HG03108 (cell line): Measurements from ENCODE around the gene AZGP1.
"Not testable (repeated sequence)": the region's sequence is repeated elsewhere in the genome, so short reads cannot be mapped to it uniquely, and the experiment has no call there.

Experiments used
- ATAC-seq: cut with Tn5 transposase; IDR thresholded peaks from one replicate; pipeline ENCODE4 v1.9.1; 2021; ENCODE audit warnings: moderate library complexity; ENCODE audit not compliant: unreplicated experiment

AZGP1 gene

GRCh38 chr7:99953649-99954048 is 22.2 kb downstream of the AZGP1 start:
- ATAC-seq: no peak

DNA sequence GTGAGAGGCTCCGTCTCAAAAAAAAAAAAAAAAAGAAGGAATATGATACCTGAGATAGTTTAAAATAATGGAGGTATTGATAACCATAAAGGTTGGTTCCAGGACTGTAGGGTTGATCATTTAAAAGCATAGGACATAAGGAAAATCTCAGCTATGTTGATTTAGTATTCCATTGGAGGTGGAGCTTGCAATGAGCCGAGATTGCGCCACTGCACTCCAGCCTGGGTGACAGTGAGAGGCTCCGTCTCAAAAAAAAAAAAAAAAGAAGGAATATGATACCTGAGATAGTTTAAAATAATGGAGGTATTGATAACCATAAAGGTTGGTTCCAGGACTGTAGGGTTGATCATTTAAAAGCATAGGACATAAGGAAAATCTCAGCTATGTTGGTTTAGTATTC is 23.2 kb downstream of the AZGP1 start:
- not testable (repeated sequence) for ATAC-seq

- not testable (repeated sequence) for ATAC-seq
Observed at GRCh38 chr7:99950819-99951218, 25.0 kb downstream of the AZGP1 start.

DNA sequence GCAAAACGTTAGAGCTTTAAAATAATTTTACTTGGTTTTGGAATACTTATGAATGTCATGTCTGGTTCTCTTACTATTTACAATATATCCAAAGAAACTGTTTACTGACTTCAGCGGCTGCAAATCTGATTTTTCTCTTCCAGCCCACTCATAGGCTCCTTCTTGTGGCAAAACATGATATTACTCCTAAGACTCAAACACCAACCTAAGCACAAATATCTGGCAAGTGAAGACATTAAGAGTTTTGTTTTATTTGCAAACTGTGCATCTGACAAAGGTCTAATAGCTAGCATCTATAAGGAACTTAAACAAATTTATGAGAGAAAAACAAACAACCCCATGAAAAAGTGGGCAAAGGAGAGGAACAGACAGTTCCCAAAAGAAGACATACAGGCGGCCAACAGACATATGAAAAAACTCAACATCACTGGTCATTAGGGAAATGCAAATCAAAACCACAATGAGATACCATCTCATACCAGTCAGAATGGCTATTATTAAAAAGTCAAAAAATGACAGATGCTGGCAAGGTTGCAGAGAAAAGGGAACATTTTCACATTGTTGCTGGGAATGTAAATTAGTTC is 26.1 kb downstream of the AZGP1 start:
- ATAC-seq: no peak

GRCh38 chr7:99947608-99948007 is 28.2 kb downstream of the AZGP1 start:
- no peak for ATAC-seq

DNA sequence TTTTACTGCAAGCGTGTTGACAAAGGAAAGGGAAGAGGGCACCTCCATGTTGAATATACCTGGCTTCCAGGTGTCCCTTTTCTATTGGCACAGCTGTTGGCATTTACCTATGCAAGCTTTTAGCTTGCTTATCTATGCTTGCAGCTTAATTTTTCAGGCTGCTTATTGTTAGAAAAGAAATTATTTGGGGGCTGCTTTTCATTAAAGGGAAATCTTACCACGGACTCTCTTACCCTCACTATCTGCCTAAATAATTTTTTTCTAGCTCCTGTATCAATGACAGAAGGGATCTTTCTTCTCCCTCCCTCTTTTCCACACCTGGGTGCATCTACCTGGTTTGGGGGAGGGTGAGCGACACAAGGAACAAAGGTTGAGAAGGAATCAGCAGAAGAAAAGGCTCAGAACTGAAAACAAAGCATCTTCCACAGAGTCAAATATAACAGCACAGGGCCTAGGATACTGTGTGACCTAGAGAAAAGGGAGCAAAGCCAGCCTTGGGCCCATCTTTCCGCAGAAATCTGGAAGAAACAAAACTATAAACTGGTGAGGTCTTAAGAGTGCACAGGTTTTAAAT is 31.2 kb downstream of the AZGP1 start:
- ATAC-seq: no peak

DNA sequence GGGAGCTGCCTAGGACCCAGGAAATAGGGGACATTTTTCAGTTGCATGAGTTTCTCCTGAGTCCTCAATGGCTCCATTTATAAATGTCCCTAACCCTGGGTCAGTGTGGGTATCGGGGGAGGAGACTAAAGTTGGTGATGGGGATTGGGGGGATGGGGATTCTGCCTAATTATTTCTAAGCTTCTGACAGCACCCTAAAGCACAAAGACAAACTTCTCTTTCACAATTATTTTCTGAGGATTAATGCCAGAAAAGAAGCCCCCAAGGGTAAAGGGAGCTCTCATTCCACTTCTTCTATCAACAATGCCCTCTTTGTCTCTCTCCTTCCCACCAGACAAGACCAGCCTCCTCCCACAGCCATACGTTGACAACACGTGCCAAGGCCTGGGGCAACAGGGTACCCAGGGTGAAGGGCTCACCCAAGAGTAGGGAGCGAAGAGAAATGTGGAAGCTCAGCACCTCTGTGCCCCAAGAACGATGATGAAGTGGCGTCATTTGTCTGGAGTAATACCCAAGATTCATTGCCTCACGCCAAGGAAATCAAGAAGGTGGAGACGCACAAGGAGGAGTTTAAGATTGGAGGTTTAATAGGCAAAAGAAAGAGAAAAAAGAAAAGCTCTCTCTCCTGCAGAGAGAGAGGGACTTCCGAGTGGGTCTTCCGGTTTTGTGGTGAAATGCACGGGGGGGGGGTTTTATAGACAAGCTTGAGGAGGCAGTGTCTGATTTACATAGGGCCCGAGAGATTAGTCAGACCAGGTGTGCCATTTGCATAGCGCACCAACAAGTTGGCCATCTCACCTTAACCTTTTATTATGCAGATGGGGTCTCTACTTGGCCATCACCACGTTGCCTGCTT is 32.0 kb downstream of the AZGP1 start:
- no peak for ATAC-seq

DNA sequence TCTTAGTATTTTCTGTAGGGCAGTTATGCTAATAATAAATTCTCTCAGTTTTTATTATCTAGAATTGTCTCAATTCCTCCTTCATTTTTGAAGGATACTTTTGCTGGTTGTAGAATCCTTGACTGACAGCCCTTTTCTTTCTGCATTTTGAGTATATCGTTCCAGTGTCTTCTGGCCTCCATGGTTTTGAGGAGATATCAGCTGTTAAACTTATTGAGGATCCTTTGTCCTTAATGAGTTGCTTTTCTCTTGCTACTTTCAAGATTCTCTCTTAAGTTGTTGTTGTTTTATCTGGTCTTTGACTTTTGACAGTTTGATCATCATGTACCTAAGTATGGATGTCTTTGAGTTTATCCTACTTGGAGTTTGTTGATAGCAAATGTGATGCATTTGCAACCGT is 37.5 kb downstream of the AZGP1 start:
- no peak for ATAC-seq

- ATAC-seq: not testable (repeated sequence)
Observed at GRCh38 chr7:99935009-99935408, 40.8 kb downstream of the AZGP1 start.

DNA sequence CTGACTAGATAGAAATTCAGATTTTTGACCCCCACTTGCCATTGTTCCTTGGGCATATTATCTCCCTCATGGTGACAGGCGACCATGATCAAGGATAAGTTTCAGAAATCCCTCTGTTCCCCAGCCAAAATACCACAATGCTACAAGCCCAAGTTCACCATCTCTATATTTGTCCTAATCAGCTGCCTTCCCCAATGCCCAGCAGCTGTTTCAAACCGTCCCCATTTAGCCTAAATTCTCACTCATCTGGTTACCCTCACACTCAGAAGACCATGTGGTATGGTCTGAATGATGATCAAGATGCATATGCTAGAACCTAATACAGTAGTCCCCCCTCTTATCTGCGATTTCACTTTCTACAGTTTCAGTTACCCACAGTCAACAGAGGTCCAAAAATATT is 45.5 kb downstream of the AZGP1 start:
- ATAC-seq: no peak

DNA sequence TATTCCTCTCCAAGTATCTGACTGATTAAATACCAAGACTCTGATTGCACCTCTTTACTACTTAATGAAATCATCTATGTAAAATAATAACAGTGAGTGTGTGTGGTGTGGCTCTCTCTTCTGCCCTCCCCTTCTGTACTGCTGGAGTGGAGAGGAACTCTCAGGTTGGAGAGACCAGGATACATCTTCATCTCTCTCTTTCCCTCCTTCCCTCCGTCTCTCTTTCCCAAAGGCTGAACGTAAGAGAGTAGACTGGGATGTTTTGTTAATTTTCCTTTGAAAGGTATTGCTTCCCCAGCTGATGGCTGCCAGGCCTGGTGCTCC is 46.1 kb downstream of the AZGP1 start:
- ATAC-seq: no peak

DNA sequence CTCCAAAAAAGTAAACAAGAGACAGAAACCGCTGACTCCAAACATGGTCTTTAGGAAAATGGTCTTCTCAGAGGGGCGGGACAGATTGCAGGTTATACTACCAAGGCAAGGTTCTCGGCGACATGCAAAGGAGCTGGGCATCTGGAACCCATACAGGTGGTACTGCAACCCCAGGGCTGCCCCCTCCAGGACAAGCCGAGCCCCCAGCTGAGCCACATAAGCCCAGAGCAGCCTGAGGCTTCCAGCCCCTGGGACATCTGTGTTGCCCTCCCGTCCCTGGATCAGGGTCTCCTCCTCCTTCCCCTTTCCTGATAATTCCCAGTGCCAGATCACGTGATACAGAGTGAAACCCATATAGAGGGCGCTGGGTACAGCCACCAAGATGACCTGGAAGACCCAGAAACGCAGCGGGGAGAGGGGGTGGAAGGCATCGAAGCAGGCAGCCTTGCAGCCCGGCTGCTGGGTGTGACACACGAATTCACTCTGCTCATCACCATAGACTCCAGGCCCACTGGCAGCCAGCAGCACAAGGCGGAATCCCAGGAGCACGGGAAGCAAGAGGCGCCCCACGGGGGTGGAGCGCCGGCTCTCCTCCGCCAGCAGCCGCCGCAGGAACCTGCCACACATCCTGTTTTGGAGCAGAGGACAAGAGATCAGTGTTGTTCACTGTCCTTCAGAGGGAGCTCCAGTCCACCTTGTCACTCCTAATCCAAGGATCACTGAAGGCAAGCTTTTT is 46.7 kb downstream of the AZGP1 start, which contains the start of gene GJC3:
Gene GJC3, minus strand, starts transcription at position 627 of the 736 bp plus-strand sequence. Its CDS starts 0 bp downstream, at position 627.
- no peak for ATAC-seq

GRCh38 chr7:99928188-99928587 is 47.6 kb downstream of the AZGP1 start:
- no peak for ATAC-seq

DNA sequence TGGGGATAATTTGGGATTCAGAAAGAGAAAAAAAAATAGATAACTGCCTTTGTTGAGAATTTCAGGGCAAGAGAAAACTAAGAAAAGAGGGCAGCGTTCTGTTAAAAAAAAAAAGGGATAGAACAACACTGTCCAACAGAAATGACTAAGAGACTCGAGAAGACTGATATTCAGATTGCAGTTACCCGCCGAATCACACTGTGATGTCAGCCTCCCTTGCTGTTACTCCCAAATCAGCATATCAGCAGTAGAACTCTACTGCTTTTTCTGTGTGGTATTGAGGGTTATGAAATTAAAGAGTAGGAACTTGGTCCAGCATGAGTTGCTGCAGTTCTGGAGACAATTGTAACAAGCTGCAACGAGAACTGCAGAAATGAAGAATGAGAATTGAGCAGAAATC is 48.3 kb downstream of the AZGP1 start:
- ATAC-seq: no peak

- ATAC-seq: no peak
Observed at GRCh38 chr7:99926321-99926720, 49.5 kb downstream of the AZGP1 start.

GRCh38 chr7:99923200-99923599 is 52.6 kb downstream of the AZGP1 start:
- no peak for ATAC-seq

DNA sequence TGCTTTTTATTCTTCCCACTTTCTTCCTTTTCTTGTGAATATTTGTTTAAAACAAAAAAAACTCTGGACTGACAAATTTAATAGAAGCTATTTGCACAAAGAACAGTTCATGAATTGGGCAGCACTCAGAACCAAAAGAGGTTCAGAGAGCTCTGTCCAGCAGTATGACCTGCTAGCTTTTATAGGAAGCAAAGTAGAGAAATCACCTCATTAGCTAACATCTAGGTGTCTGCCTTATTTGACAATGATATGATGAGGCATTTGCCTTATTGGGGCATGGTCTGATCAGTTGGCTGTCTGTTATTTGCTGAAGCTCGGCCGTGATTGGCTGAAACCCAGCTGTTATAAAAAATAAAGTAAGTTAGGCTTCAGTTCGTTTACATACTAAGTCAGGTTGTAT is 55.7 kb downstream of the AZGP1 start:
- ATAC-seq: no peak

GRCh38 chr7:99919814-99920112 is 56.1 kb downstream of the AZGP1 start:
- ATAC-seq: no peak

DNA sequence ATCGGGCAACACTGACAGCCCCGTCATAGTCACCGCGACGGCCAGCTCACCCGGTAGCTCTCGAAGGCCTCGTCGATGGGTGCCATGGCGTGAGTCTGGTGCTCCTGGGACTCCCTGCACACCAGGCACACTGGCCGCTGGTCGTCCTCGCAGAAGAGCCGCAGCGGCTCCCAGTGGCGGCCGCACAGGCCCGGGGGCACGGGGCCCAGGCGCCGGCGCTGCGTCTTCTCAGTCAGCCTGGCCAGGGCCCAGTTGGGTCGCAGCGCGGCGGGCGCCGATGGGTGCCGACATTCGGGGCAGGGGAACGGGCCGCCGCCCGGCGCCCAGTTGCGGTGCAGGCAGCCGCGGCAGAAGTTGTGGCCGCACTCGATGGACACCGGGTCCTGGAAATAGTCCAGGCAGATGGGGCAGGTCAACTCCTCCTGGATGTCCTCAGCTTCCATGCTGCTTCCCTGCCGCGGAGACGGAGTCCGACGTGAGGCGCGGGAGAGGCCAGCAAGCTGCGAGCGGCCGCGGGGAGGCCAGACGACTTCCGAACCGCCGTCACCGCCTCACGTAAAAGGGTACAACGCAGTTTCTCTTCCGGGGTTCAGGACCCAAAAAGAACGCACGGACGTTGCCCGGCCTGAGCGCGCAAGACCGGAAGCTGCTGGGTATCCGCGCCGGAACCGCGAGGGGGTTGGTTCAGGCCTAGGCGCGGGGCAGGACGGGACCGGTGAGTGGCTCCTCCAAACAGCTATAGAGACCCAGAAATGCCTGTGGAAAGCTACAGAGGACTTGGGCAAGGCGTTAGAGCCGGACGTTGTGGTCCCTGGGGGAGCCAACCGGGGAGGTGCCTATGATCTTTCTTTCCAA is 56.6 kb downstream of the AZGP1 start, which contains the start of gene TRIM4:
Gene TRIM4, minus strand, starts transcription at position 572 of the 855 bp plus-strand sequence. Its CDS starts 129 bp downstream, at position 443.
- ATAC-seq: peak; percentile 95
